Activated CD8-positive, alpha-beta T cell treated with anti-CD3 and anti-CD28 coated beads for 36 hours (primary cell): ENCODE data around the gene ABCC6. TPM values are rescaled to one million over a fixed set of nuclear protein-coding genes. Genes with fewer than 3 reads are reported as not detected.

ENCODE experiments used
- ATAC-seq: fragments of 200-7000 bp; cut with Tn5 transposase; one replicate; pipeline ENCODE4 v1.10.0; 2021; ENCODE audit warnings: mild to moderate bottlenecking, moderate library complexity
- CTCF ChIA-PET: fragments of 350-600 bp; sonication (Branson Sonifier 250); formaldehyde crosslinking; loops from one replicate; lab custom pipeline; 2021; ENCODE audit warnings: antibody characterized with exemption; lab: Charles Lee
- POLR2A ChIA-PET: fragments of 350-600 bp; sonication (Branson Sonifier 250); formaldehyde crosslinking; loops from one replicate; lab custom pipeline; 2021; ENCODE audit warnings: antibody characterized with exemption; lab: Charles Lee
- DNase-seq: peaks from one replicate; pipeline ENCODE4 v3.0.0-alpha.2; 2020
- H3K27ac Mint-ChIP-seq: one replicate; pipeline ENCODE4 v1.8.0; 2021; ENCODE audit warnings: mild to moderate bottlenecking, mixed read lengths
- H3K27me3 Mint-ChIP-seq: one replicate; pipeline ENCODE4 v1.8.0; 2021; ENCODE audit warnings: mixed read lengths
- H3K36me3 Mint-ChIP-seq: one replicate; pipeline ENCODE4 v1.8.0; 2021; ENCODE audit warnings: low read depth, mixed read lengths
- H3K4me1 Mint-ChIP-seq: one replicate; pipeline ENCODE4 v1.8.0; 2021; ENCODE audit warnings: low read depth, mixed read lengths
- H3K4me3 Mint-ChIP-seq: one replicate; pipeline ENCODE4 v1.8.0; 2021; ENCODE audit warnings: mild to moderate bottlenecking, moderate library complexity, mixed read lengths
- H3K9me3 Mint-ChIP-seq: one replicate; pipeline ENCODE4 v1.8.0; 2021; ENCODE audit warnings: mixed read lengths
- CTCF ChIP-seq: fragments of 200-600 bp; IDR thresholded peaks from one replicate; pipeline ENCODE4 v1.8.0; 2022; ENCODE audit warnings: antibody characterized with exemption, mild to moderate bottlenecking
- intact Hi-C: fragments of 100-400 bp; cut with micrococcal nuclease; formaldehyde crosslinking; loops from one replicate; pipeline ENCODE4 v1.10.0; 2022
- total RNA-seq, 2 experiments: library from RNA; stranded (reverse); gene quantifications; one replicate each; pipeline ENCODE4 v1.2.3, GENCODE V29; 2021

The ABCC6 gene
- total RNA-seq, 2 experiments from 2014 or later = not detected

GRCh38 chr16:16102738-16103137 is 120.6 kb downstream of the ABCC6 start:
- no peak for TF ChIP-seq CTCF

GRCh38 chr16:16101585-16101984 is 121.7 kb downstream of the ABCC6 start:
- Mint-ChIP-seq H3K9me3 (no peaks in the 10 kb centered on the region), H3K4me1 (no peaks in the 10 kb centered on the region), H3K27ac (no peak overlapping the region), H3K4me3 (no peak overlapping the region), H3K36me3 (peaks cover 41% of the 10 kb centered on the region), H3K27me3 (no peaks in the 10 kb centered on the region)
- intact Hi-C loops = no loop called here
- ATAC-seq (no peak), DNase-seq (no peak)
- TF ChIP-seq CTCF = no peak
- POLR2A ChIA-PET = no interaction called here
- CTCF ChIA-PET = no interaction called here

More at GRCh38 chr16:16102738-16103137, 120.6 kb downstream of the ABCC6 start:
- ATAC-seq = no peak
- no peaks in the 10 kb centered on the region for H3K27me3 Mint-ChIP-seq
- ChIA-PET CTCF (no interaction called here), POLR2A (no interaction called here)
- no peak overlapping the region for H3K27ac Mint-ChIP-seq
- no peak for DNase-seq
- H3K4me3 Mint-ChIP-seq = no peak overlapping the region
- H3K36me3 Mint-ChIP-seq = peaks cover 43% of the 10 kb centered on the region
- intact Hi-C loops = no loop called here
- no peaks in the 10 kb centered on the region for H3K9me3 Mint-ChIP-seq
- H3K4me1 Mint-ChIP-seq = no peaks in the 10 kb centered on the region

GRCh38 chr16:16100631-16101030 is 122.7 kb downstream of the ABCC6 start:
- ATAC-seq = no peak
- TF ChIP-seq CTCF = no peak
- intact Hi-C loops = no loop called here
- CTCF ChIA-PET = no interaction called here
- Mint-ChIP-seq H3K4me3 (no peak overlapping the region), H3K27me3 (no peaks in the 10 kb centered on the region), H3K4me1 (no peaks in the 10 kb centered on the region), H3K27ac (no peak overlapping the region), H3K36me3 (peaks cover 41% of the 10 kb centered on the region), H3K9me3 (no peaks in the 10 kb centered on the region)
- no peak for DNase-seq
- POLR2A ChIA-PET = no interaction called here

- Mint-ChIP-seq H3K4me3 (no peak overlapping the region), H3K27ac (no peak overlapping the region), H3K9me3 (no peaks in the 10 kb centered on the region), H3K36me3 (peaks cover 38% of the 10 kb centered on the region), H3K27me3 (no peaks in the 10 kb centered on the region), H3K4me1 (no peaks in the 10 kb centered on the region)
- ChIA-PET POLR2A (no interaction called here), CTCF (no interaction called here)
- no peak for TF ChIP-seq CTCF
- ATAC-seq (no peak), DNase-seq (no peak)
- intact Hi-C loops = no loop called here
These were observed 124.0 kb downstream of the ABCC6 start for GRCh38 chr16:16099320-16099719.

Other genes with a start within 250 kb of the ABCC6 start
- 10 to 100 TPM; 17.9 to 20.1 TPM for gene NOMO3, start 9.0 kb upstream of the ABCC6 start, total RNA-seq
- 1 to 10 TPM; 4.4 to 5.7 TPM for gene NPIPA7, start 155.6 kb upstream of the ABCC6 start, total RNA-seq